Peyer's patch (tissue), 4 donors: Measurements from ENCODE around the gene KCNK1.

Experiments
- CTCF ChIP-seq, 6 experiments: fragments of 450-650 bp in 4 of 6; fragments of 200-600 bp in 2 of 6; sonication (generic) in 1 of 6; IDR thresholded peaks; one replicate each; pipeline ENCODE4 v1.5.1; 2017 to 2019; ENCODE audit warnings: antibody characterized with exemption in 6 of 6, mild to moderate bottlenecking in 3 of 6, moderate library complexity in 1 of 6
- POLR2A ChIP-seq, 2 donors: fragments of 450-650 bp; IDR thresholded peaks; one replicate each; pipeline ENCODE4 v1.5.1; 2017; ENCODE audit warnings: antibody characterized with exemption in 2 of 2, mild to moderate bottlenecking in 2 of 2, moderate library complexity in 2 of 2

DNA sequence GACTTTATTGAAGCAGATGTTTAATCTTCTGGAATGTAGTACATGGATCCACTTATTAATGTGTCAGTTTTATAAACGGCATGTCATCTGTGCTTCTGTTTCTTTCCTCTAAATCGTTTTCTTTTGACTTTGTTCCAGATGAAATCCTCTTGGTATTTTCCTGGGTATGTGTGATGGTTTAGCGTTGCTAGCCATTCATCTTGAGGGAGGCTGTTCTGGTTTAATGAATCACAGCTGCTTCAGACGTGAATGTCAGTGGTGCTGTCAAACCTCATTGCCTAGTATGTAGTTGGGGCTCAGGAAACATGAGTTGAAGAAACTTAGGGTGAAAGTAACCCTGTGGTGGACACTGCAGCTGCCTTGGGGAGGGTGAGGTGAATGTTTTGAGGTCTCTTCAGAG is 33.2 kb downstream of the KCNK1 start:
- TF ChIP-seq CTCF (IDR thresholded peaks at IDR 0.05), result no peak
- TF ChIP-seq POLR2A (IDR thresholded peaks at IDR 0.05), result no peak
